GM18951 (cell line): Measurements from ENCODE around the gene RING1.

Experiments
- POLR2A ChIP-seq: IDR thresholded peaks from 4 replicates; pipeline ENCODE4 v1.6.1; 2011; ENCODE audit warnings: mild to moderate bottlenecking; ENCODE audit not compliant: insufficient read length, insufficient read depth; ENCODE audit errors: extremely low read depth
- in situ Hi-C: fragments of 300-500 bp; cut with MboI; formaldehyde crosslinking; loops from one replicate; pipeline ENCODE4 v1.12.0; 2022; ENCODE audit warnings: low sequenced_read_pairs, mixed read lengths, inconsistent platforms; ENCODE audit not compliant: unreplicated experiment

Gene RING1

DNA sequence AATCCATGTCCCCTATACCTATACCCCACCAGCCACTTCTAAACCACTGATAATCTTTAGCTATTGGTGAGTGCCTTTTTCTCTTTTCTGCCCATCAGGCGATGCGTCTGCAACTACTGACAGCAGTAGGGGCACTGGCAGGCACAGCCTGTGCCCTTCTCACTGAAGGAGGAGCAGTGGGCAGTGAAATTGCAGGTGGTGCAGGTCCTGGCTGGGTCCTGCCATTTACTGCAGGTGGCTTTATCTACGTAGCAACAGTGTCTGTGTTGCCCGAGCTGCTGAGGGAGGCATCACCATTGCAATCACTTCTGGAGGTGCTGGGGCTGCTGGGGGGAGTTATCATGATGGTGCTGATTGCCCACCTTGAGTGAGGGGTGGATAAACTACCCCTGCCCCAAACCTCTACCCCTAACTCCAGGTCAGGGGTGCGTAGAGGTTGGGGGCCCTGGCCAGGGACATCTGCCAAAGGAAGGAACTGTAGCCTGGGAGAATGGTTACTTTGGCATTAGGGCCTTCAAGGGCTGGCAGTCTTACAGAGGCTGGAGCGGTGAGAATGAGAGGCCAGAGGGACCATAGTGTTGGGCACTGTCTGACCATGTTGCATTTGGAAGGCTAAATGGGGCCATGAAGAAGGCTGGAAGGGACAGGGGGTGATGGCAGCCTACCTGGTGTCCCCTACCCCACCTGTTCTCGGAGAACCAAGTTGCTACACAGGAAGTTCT is 4.7 kb upstream of the RING1 start:
- no peak for TF ChIP-seq POLR2A
- in situ Hi-C loops = no loop called here

- no peak for TF ChIP-seq POLR2A
- in situ Hi-C loops = no loop called here
These were observed 4.2 kb upstream of the RING1 start for GRCh38 chr6:33204165-33204414.

GRCh38 chr6:33204415-33205190 is 3.7 kb upstream of the RING1 start, which contains the start of gene HSD17B8:
Gene HSD17B8, plus strand, starts transcription at chr6:33204655. Its CDS starts 14 bp downstream, at chr6:33204669.
- TF ChIP-seq POLR2A = peak; percentile 67
- in situ Hi-C loops = no loop called here

DNA sequence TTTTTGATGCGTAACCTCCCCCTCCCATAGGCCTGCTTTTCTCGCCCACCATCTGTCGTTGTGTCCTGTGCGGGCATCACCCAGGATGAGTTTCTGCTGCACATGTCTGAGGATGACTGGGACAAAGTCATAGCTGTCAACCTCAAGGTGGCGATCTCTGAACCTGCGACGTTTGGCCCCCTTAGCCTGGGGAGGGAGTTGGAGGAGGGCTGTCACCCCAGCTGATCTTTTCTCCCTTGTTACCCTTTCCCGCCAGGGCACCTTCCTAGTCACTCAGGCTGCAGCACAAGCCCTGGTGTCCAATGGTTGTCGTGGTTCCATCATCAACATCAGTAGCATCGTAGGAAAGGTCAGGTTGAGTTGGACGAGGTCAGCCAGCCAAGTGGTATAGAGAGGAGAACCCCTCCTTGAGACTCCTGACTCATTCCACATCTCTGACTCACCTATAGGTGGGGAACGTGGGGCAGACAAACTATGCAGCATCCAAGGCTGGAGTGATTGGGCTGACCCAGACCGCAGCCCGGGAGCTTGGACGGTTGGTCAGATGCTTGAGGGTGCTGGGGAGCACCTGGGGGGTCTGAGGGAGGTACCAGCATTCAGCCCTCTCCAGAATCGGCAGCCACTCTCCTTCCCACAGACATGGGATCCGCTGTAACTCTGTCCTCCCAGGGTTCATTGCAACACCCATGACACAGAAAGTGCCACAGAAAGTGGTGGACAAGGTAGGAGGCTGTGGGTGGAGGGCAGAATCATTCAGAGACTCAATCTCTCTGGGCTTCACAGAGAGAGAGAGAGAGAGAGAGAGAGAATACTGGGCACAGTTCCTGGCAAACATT is 2.9 kb upstream of the RING1 start:
- in situ Hi-C loops = no loop called here

GRCh38 chr6:33206027-33206863 is 2.1 kb upstream of the RING1 start:
- in situ Hi-C loops = no loop called here
- TF ChIP-seq POLR2A = no peak

More for the DNA sequence above, 2.9 kb upstream of the RING1 start:
- no peak for TF ChIP-seq POLR2A

DNA sequence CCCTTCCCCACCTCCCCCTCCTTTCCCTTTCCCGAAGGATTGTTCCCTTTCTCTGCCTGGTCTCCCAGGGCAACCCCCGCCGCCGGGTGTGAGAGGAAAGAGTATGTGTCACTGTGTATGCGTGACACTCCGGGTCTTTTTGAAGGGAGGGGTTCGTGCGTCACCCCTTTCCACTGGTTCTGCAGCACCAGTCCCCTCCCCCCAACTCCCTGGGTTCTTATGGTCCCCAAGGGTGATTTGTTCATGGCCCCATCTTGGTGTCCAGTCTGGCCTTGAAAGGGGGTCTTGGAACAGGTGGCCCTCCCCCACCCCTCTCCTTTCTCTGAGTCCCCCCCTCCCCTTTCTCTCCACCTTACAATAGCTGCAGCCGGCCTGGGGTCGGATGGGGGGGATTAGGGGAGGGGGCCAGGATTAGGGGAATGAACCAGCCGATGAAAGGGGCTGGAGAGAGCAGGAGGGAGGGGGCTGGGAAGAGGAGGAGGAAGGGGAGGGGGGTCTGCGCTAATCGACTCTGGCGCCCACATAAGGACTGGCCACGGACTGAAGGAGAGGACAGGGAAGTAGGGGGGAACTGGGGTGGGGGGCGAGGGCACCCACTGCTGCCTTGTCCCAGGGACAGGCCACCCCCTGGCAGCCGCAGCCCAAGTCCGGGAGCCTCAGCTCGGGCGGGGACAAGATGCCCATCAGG is 1.3 kb upstream of the RING1 start:
- no peak for TF ChIP-seq POLR2A
- in situ Hi-C loops = no loop called here

DNA sequence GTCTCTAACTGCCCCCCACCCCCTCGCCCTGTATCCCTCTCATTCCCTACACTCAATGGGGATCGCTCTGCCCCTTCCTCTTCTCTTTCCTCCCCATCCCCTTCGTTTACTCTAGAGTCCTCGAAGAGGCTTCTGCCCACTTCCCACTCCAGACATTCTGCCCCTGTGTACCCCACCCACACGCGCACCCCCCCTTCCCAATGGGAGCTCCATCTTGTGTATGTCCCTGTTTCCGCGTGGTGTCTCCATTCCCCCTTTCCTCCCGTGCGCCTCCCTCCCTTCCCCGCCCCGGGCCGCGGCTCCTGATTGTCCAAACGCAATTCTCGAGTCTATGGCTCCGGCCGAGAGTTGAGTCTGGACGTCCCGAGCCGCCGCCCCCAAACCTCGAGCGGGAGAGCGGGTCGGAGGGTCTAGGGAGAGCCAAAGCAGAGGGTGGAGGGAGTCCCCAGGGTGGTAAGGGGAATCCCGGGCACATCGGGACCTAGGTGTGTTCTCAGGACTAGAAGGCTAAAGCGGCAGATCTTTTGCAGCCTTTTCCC is 679 bp upstream of the RING1 start:
- in situ Hi-C loops = no loop called here
- no peak for TF ChIP-seq POLR2A

GRCh38 chr6:33209856-33210255 is 1.6 kb downstream of the RING1 start:
- no peak for TF ChIP-seq POLR2A
- in situ Hi-C loops = no loop called here

DNA sequence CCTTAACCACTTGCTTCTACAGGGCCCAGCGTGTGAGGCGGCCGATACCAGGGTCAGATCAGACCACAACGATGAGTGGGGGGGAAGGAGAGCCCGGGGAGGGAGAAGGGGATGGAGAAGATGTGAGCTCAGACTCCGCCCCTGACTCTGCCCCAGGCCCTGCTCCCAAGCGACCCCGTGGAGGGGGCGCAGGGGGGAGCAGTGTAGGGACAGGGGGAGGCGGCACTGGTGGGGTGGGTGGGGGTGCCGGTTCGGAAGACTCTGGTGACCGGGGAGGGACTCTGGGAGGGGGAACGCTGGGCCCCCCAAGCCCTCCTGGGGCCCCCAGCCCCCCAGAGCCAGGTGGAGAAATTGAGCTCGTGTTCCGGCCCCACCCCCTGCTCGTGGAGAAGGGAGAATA is 2.8 kb downstream of the RING1 start:
- in situ Hi-C loops = no loop called here
- TF ChIP-seq POLR2A = no peak

- no peak for TF ChIP-seq POLR2A
- in situ Hi-C loops = no loop called here
These were observed 3.5 kb downstream of the RING1 start for GRCh38 chr6:33211666-33212422.

DNA sequence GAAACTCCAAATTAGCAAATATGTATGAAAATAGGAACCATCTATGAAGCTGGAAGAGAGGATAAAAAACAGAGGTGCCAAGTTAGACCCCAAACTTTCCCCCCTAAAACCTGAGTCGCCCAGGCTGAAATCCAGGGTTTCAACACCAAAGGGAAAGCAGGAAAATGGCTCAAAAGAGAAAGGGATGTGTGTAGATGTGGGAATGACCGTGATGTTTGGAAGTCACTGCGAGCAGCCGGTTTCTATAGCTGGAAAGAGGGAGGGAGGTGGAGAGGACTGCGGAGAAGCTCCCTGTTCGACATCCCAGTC is 4.5 kb downstream of the RING1 start:
- TF ChIP-seq POLR2A = no peak
- in situ Hi-C loops = no loop called here
